H7 (cell line): Measurements from ENCODE around the gene DPYSL4. TPM values are rescaled to one million over a fixed set of nuclear protein-coding genes. Genes with fewer than 3 reads are reported as not detected.

Source experiments
- DNase-seq: peaks from one replicate; pipeline ENCODE4 v3.0.0; 2012
- H3K27me3 ChIP-seq: 2 replicates; pipeline ENCODE4 v1.6.0; 2011; ENCODE audit warnings: mild to moderate bottlenecking, low read length; ENCODE audit not compliant: control insufficient read depth, insufficient read depth
- H3K36me3 ChIP-seq: replicated peaks from 2 replicates; pipeline ENCODE4 v1.5.1; 2011; ENCODE audit warnings: low read length; ENCODE audit not compliant: control insufficient read depth, insufficient read depth
- H3K4me3 ChIP-seq: 2 replicates; pipeline ENCODE4 v1.5.1; 2011; ENCODE audit warnings: low read depth, mild to moderate bottlenecking, control low read depth, low read length, moderate library complexity; ENCODE audit not compliant: insufficient read depth
- total RNA-seq: library from RNA; depleted of rRNA; stranded (reverse); fragments of >200 nt; shearing (Covaris generic); gene quantifications from 2 replicates; pipeline ENCODE4 v1.2.3, GENCODE V29; 2014

DPYSL4 gene
- total RNA-seq, 1 experiment from 2014 or later = 9.1 TPM

GRCh38 chr10:132145521-132146185, 41.1 kb upstream of the DPYSL4 start:
- Histone ChIP-seq H3K4me3 (no peak overlapping the region), H3K27me3 (no peaks in the 10 kb centered on the region), H3K36me3 (no peaks in the 10 kb centered on the region)
- DNase-seq = no peak

- DNase-seq = peak; percentile 92
- no peaks in the 10 kb centered on the region for H3K36me3 ChIP-seq
- H3K27me3 ChIP-seq = no peaks in the 10 kb centered on the region
- H3K4me3 ChIP-seq = no peak overlapping the region
Observed at GRCh38 chr10:132146271-132146671, 40.5 kb upstream of the DPYSL4 start.

GRCh38 chr10:132146941-132147915, 39.5 kb upstream of the DPYSL4 start:
- no peak for DNase-seq
- H3K27me3 ChIP-seq = no peaks in the 10 kb centered on the region
- H3K36me3 ChIP-seq = no peaks in the 10 kb centered on the region
- H3K4me3 ChIP-seq = no peak overlapping the region

GRCh38 chr10:132148261-132149251, 38.2 kb upstream of the DPYSL4 start:
- Histone ChIP-seq H3K27me3 (no peaks in the 10 kb centered on the region), H3K36me3 (no peaks in the 10 kb centered on the region), H3K4me3 (no peak overlapping the region)
- no peak for DNase-seq

GRCh38 chr10:132149271-132149670, 37.5 kb upstream of the DPYSL4 start:
- no peaks in the 10 kb centered on the region for H3K27me3 ChIP-seq
- DNase-seq = peak; percentile 89
- H3K4me3 ChIP-seq = no peak overlapping the region
- no peaks in the 10 kb centered on the region for H3K36me3 ChIP-seq

GRCh38 chr10:132149917-132150316, 36.8 kb upstream of the DPYSL4 start:
- DNase-seq = no peak
- Histone ChIP-seq H3K27me3 (no peaks in the 10 kb centered on the region), H3K4me3 (no peak overlapping the region), H3K36me3 (no peaks in the 10 kb centered on the region)

- DNase-seq = no peak
- Histone ChIP-seq H3K4me3 (no peak overlapping the region), H3K27me3 (no peaks in the 10 kb centered on the region), H3K36me3 (no peaks in the 10 kb centered on the region)
Observed at GRCh38 chr10:132150777-132151176, 36.0 kb upstream of the DPYSL4 start.

GRCh38 chr10:132151286-132151950, 35.3 kb upstream of the DPYSL4 start:
- Histone ChIP-seq H3K4me3 (no peak overlapping the region), H3K36me3 (no peaks in the 10 kb centered on the region), H3K27me3 (no peaks in the 10 kb centered on the region)
- no peak for DNase-seq

- Histone ChIP-seq H3K4me3 (no peak overlapping the region), H3K27me3 (no peaks in the 10 kb centered on the region), H3K36me3 (no peaks in the 10 kb centered on the region)
- no peak for DNase-seq
Observed at GRCh38 chr10:132151951-132152505, 34.7 kb upstream of the DPYSL4 start.

- no peaks in the 10 kb centered on the region for H3K36me3 ChIP-seq
- no peaks in the 10 kb centered on the region for H3K27me3 ChIP-seq
- no peak overlapping the region for H3K4me3 ChIP-seq
- DNase-seq = no peak
Observed at GRCh38 chr10:132152896-132153580, 33.7 kb upstream of the DPYSL4 start.

GRCh38 chr10:132153616-132154217, 33.0 kb upstream of the DPYSL4 start:
- Histone ChIP-seq H3K36me3 (no peaks in the 10 kb centered on the region), H3K27me3 (no peaks in the 10 kb centered on the region), H3K4me3 (no peak overlapping the region)
- no peak for DNase-seq

GRCh38 chr10:132154440-132154839, 32.3 kb upstream of the DPYSL4 start:
- H3K4me3 ChIP-seq = no peak overlapping the region
- H3K36me3 ChIP-seq = no peaks in the 10 kb centered on the region
- DNase-seq = no peak
- H3K27me3 ChIP-seq = no peaks in the 10 kb centered on the region

- Histone ChIP-seq H3K4me3 (no peak overlapping the region), H3K27me3 (no peaks in the 10 kb centered on the region)
- no peak for DNase-seq
Observed at GRCh38 chr10:132154931-132155330, 31.8 kb upstream of the DPYSL4 start.

More at GRCh38 chr10:132154931-132155330, 31.8 kb upstream of the DPYSL4 start:
- no peaks in the 10 kb centered on the region for H3K36me3 ChIP-seq
